C4-2B (cell line): ENCODE results near the gene TMEM39B.

ENCODE experiments used
- ZFX ChIP-seq: fragments of 450-650 bp; IDR thresholded peaks from 2 replicates; pipeline ENCODE4 v1.6.1; 2017
- TF ChIP-seq, protein P1 (sequence below): fragments of 450-650 bp; conservative IDR thresholded peaks from 2 replicates; pipeline ENCODE4 v1.5.1; 2017; ENCODE audit warnings: mild to moderate bottlenecking

GRCh38 chr1:32082022-32082421, 9.3 kb downstream of the TMEM39B start:
- TF ChIP-seq, protein P1, sequence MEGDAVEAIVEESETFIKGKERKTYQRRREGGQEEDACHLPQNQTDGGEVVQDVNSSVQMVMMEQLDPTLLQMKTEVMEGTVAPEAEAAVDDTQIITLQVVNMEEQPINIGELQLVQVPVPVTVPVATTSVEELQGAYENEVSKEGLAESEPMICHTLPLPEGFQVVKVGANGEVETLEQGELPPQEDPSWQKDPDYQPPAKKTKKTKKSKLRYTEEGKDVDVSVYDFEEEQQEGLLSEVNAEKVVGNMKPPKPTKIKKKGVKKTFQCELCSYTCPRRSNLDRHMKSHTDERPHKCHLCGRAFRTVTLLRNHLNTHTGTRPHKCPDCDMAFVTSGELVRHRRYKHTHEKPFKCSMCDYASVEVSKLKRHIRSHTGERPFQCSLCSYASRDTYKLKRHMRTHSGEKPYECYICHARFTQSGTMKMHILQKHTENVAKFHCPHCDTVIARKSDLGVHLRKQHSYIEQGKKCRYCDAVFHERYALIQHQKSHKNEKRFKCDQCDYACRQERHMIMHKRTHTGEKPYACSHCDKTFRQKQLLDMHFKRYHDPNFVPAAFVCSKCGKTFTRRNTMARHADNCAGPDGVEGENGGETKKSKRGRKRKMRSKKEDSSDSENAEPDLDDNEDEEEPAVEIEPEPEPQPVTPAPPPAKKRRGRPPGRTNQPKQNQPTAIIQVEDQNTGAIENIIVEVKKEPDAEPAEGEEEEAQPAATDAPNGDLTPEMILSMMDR: no peak
- TF ChIP-seq ZFX: no peak
